H1 (cell line): ENCODE results near the gene IGSF9. TPM values are rescaled to one million over a fixed set of nuclear protein-coding genes. Genes with fewer than 3 reads are reported as not detected.

Experiments
- BCL11A ChIP-seq, 2 experiments: IDR thresholded peaks; one replicate each; pipeline ENCODE4 v1.6.1; 2011; ENCODE audit warnings: low read depth in 2 of 2, low read length in 2 of 2, mild to moderate bottlenecking in 2 of 2
- CREB1 ChIP-seq: IDR thresholded peaks from 2 replicates; pipeline ENCODE4 v1.6.1; 2012; ENCODE audit warnings: inconsistent platforms
- POLR2A ChIP-seq, 2 experiments: IDR thresholded peaks; 1 replicate in 1 of 2; 2 replicates in 1 of 2; pipeline ENCODE4 v1.6.1; 2011; ENCODE audit warnings: low read depth in 2 of 2, low read length in 2 of 2, mild to moderate bottlenecking in 2 of 2; ENCODE audit errors: control extremely low read depth in 1 of 2
- USF2 ChIP-seq: IDR thresholded peaks from 2 replicates; pipeline ENCODE4 v1.6.1; 2011; ENCODE audit warnings: low read length, improper control_type of control experiment
- polyA plus RNA-seq, 7 experiments: library from polyadenylated mRNA; depleted of rRNA in 3 of 7; stranded (reverse) in 5 of 7; unstranded in 2 of 7; fragments of >200 nt in 5 of 7; fragments of 200-250 nt in 2 of 7; gene quantifications; 1 replicate in 5 of 7; 2 replicates in 1 of 7; 4 replicates in 1 of 7; pipeline versions ENCODE4 v1.2.1 to v1.2.3, GENCODE V29; 2011 to 2013; ENCODE audit warnings: missing spikeins in 2 of 7, mixed read lengths in 2 of 7
- total RNA-seq: library from RNA; stranded (reverse); fragmentation: NEBNext Ultra II Directional; extraction: Animal tissue kit (Norgen Biotek cat#: 25700); gene quantifications from 2 replicates; pipeline ENCODE4 v1.2.1, GENCODE V29; 2021

IGSF9 gene
- total and polyA plus RNA-seq, 2 of the 8 experiments (the other 6 are each of a cell fraction or from before 2014, with no cell fraction given), result 10.9 to 28.1 TPM

DNA sequence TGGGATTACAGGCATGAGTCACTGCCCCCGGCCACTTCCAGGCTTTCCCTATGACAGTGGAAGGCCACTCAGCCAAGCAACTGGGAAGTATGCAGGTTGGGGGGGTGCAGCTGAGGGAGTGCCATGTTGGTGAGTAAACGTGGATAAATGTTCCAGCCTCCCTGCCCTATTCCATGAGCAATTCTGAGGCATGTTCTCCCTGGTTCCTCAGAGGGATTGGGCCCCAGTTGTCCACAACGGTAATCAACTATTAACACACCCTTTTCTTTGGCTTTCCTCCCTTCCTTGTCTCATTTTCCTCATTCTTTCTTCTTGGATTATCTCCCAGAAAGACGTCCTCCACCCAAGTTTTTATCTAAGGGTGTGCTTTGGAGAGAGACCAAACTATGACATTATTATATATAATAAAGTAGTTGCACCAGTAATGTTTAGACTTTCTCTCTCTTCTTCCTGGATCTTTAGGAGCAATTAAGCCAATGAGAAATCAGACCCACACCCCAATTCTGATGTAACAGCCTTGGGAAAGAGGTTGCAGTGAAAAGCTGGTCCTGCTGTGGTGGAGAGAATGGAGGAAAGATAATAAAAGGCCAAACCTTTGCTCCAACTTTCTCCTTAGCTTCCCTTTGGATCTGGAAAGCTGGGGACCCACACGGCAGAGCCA, 15.4 kb upstream of the IGSF9 start (continued):
- TF ChIP-seq USF2, result no peak
- TF ChIP-seq POLR2A (IDR thresholded peaks at IDR 0.05; ENCODE audit: control extremely low read depth in 1 of 2, low read depth in 2 of 2, low read length in 2 of 2), result no peak
- TF ChIP-seq BCL11A (IDR thresholded peaks at IDR 0.05; ENCODE audit: low read depth in 2 of 2, low read length in 2 of 2), result no peak
- TF ChIP-seq CREB1, result no peak
